Smooth muscle cell of the brain vasculature (primary cell): ENCODE data around the gene MCL1.

ENCODE experiments used
- DNase-seq: peaks from one replicate; pipeline ENCODE4 v3.0.0-alpha.2; 2012; ENCODE audit warnings: low read depth, low spot score

The MCL1 gene

DNA sequence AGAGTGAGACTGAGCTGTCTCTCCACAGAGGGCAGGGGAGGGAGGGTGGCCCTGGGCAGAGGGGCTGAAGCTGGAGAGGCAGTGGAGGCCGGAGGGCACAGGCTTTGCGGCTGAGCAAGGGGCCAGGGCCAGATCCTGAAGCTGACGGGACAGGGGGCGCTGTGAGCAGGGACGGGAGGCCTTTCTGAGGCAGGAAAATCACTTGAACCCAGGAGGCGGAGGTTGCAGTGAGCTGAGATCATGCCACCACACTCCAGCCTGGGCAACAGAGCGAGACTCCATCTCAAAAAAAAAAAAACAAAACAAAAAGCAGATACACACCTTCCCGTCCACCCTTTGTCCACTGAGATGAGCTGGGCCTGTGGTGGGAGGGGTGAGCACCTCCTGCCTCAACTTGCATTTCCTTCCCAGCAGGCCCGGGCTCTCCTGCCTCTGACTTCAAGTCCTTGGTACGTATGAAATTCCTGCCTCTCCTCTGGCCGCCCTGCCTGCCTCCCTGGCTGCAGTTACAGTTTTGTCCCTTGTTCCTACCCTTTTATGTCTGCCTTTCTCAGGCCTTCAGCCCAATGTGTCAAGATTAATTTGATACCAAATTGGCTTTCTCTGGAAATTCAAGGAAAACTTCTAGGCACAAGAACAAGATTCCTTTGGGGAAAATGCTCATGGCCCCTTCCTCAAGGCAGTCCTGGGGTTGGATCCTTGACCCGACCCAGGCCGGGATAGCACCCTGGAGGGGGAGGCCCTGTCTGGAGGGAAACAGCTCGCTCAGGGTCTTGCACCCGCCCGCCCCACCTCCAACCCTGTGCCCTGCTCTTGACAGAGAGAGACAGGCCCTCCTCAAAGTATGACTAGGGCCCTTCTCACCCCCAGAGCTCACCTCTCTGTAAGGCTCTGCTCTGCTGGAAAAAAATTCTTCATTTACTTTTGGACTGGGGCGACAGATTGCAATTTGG is 41.4 kb downstream of the MCL1 start:
- no peak for DNase-seq

DNA sequence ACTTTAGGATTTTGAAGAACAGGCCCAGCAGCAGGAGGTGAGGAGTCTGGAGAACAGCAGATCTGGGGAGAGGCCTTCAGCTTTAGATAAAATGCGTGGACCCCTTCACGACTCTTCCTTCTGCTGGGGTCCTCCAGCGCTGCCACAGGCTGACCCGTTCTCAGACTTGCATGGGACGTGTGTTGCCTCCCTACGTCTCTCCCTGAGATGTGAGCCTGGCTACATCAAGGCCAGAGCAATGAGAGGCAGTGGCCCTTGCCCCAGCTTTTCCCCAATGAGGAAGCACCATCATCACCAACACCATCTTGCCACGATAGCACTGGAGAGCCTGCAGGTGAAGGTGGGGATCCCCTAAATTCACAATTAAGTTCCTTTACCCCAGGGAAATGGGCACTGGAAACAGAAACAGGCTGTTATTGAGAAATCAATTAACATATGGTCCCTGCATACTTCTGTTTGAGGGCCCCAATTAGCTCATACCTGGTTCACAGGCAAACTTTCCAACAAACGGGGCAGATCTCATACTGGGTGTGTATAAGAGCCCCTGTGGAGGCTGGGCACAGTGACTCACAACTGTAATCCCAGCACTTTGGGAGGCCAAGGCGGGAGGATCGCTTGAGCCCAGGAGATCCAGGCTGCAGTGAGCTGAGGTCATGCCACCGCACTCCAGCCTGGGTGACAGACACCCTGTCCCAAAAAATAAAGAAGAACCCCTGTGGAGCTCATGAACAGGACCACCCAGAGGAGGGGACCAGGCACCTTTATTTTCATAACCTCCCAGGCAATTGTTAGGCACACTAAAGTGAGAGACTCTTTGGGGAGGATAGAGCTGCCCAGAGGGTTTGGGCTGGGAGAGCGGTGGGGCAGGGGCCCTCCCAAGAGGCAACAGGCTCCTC is 42.3 kb downstream of the MCL1 start:
- DNase-seq = no peak

DNA sequence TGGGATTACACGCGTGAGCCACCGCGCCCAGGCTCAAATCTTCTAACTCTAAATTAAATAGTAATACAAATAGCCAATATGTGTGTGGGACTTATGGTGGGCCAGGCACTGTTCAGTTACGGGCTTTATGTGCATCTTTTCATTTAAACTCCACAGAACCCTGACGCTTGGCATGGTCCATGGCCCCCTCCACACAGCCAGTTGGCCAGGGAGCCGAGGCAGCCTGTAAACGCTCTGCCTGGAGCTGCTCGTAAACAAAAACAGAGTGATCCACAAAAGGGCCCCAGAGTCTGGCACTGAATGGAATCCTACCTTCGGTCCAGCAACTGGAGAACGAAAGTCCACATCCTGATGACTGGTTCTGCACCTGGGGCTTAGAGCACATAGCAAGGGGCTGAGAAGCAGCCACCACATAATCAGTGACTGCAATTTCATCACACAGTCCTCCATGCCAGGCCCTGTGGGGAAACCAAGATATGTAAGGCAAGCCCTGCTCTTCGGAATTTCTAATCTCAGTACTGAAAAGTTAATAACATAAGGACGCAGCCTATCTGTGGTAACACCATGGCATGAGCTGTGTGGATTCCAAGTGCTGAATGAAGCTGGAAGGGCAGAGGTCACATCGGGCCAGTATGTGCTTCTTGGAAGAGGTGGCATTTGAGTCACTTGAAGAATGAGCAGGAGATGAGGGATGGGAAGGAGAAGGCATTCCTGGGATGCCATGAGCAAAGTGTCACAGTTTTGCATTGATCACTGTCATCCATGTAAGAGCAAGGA is 43.7 kb downstream of the MCL1 start:
- no peak for DNase-seq

DNA sequence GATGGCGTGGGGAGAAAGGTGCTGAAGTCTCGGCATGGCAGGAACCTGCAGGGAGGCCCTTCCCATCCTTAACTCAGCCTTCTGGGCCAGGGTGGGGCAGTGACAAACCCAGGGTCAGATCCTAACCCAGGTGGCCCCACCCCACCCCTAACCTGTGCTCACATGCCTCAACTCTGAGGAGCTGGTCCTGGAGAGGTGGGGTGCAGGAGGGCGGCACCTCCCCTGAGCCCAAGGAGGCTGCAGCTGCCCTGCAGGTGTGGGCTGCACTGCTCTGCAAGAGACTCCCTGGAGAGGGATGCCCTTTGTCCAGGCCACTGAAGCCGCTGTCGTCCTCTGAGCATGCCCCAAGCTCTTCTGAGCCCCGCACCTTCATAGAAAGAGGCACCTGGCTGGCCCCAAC is 45.4 kb downstream of the MCL1 start:
- no peak for DNase-seq

DNA sequence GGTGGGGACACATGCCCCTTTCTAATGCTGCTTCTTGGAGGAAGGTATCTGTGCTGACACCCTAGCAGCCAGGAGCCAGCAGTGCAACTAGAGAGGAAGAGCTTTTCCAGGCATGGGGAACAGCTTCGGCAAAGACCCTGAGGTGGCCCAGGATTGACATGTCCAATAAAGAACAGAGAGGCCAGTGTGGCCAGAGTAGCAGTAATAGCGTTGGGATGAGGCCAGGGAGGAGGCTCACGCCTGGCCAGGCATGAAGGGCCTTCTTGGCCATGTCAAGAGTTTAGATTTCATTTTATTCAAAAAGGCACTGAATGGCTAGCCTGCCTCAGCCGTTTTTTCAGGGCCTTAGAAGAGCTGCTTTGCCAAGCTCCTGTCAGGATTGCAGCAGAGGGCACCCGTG is 46.5 kb downstream of the MCL1 start:
- no peak for DNase-seq

DNA sequence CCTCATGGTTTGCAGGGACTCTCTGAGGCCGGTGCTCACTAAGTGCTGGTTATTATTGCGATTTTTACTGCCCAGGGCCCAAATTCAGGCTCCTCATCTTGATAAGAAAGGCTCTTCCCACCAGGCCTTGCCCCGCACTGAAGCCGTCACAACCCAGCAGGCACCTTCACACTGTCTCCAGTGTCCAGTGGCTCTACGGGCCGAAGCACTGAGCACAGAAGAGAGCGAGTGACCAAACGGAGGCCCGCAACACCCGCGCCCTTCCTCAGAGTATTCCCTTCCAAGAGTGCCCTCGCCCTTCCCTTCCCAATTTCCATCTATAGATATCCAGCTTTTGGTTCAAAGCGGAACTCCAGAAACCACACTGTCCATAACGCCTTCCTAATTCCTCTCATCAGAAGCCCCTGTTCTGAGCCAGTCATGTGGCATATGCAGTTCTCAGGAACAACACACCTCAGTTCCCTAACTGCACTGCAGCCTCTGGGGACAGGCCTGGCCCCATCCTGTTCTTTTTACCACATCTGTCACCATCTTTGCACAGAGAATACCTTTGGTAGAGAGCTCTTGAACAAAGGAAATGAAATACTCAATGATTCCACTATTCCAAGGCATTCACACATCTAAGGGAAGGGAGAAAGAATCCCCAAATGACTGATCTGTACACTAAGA is 48.8 kb downstream of the MCL1 start:
- no peak for DNase-seq

DNA sequence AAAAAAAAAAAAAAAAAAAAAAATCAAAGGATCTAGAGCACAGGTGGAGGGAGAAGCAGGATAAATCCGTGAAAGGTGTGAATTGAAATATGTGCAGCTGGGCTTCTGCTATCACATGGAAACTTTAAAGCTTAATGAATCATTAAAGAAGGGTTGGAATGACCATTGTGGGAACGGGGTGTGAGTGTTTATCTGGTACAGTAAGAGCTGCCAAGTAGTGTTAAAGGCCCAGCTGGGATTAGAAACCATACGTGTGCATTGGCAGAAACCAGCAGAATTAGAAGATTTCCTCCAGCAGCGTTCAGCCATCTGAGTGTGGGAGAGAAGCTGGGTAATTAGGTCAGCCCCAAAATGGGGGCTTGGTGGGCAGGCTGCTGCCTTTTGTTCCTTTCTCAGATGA is 50.4 kb downstream of the MCL1 start:
- no peak for DNase-seq

DNA sequence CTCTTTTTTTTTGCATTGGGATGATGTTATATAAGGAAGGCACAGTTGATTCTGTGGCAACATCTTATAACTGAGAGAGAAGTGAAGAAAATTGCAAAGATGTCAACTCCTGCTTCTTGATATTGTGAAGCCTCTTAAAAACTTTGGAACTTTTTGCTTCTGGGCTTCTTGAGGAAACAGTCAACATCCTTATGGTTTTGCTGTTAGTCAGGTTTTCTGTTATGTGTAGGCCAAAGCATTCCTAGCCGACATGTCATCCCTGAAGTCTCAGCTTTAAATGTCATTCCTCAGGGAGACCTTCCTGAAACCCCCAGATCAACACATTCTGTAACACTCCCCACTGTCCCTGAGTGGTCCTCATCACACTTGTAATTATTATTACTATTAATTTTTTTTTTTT is 51.2 kb downstream of the MCL1 start:
- DNase-seq = no peak

DNA sequence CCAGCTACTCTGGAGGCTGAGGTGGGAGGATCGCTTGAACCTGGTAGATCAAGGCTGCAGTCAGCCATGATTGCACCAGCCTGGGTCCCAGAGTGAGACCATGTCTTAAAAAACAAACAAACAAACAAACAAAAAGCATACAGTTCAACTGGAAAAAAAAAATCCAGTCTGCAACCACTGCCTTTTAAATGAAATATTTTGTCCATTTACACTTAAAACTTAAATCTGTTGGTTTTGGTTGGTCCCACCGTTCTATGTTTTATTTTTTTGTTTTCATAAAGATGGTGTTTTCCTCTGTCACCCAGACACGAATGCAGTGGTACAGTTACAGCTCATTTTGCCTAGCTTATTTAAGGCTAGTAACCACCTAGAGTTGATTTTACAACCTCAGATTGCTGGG is 54.1 kb downstream of the MCL1 start:
- no peak for DNase-seq
